ENCODE measurements around the gene KCTD12. TPM values are rescaled to one million over a fixed set of nuclear protein-coding genes. Genes with fewer than 3 reads are reported as not detected.

Gene KCTD12
- polyA plus RNA-seq, 1 donor (not counting 4 experiments of a cell fraction or from before 2014, with no cell fraction given), result 18.9 TPM

DNA sequence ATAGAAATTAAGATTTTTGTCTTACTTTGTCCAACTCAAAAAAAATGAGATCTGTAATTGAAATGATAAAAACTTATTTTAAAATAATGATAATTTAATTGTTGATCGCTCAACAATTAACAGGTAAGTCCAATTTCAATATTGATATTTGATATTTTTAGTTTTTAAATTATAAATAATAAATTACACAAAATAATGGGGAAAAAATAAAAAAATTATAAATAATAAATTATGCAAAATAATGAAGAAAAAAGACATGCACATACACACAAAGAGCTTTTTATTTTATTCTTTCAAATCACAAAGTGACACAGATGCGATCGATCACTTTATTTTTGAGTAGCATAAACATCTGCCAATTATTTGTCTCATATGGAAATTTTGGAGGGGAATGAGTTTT, 40.8 kb downstream of the KCTD12 start:
- Histone ChIP-seq H4K20me1 (ENCODE audit: control insufficient read depth, extremely low read depth, insufficient read depth, low read length) (no peaks in the 10 kb centered on the region), H3K9me1 (ENCODE audit: control insufficient read depth, extremely low read depth, insufficient read depth, low read length) (no peaks in the 10 kb centered on the region), H3K27ac (ENCODE audit: control insufficient read depth, insufficient read depth, low read length) (no peak overlapping the region), H3K9ac (ENCODE audit: control insufficient read depth, extremely low read depth, insufficient read depth, low read length) (no peak overlapping the region), H3K9me3 (ENCODE audit: control insufficient read depth, low read depth, low read length) (no peaks in the 10 kb centered on the region), H3K4me3 (ENCODE audit: control insufficient read depth in 2 of 3, extremely low read depth in 1 of 3, insufficient read depth in 2 of 3, low read depth in 1 of 3, low read length in 3 of 3) (no peak overlapping the region), H3K4me2 (ENCODE audit: control insufficient read depth, extremely low read depth, insufficient read depth, low read depth, low read length) (no peak overlapping the region), H2AFZ (ENCODE audit: control insufficient read depth, low read length) (no peak overlapping the region), H3K79me2 (ENCODE audit: control insufficient read depth, insufficient read depth, low read length) (no peaks in the 10 kb centered on the region), H3K27me3 (ENCODE audit: control insufficient read depth, extremely low read depth, insufficient read depth, low read length) (no peaks in the 10 kb centered on the region), H3K36me3 (ENCODE audit: control insufficient read depth in 2 of 2, extremely low read depth in 1 of 2, insufficient read depth in 2 of 2, low read length in 2 of 2) (no peaks in the 10 kb centered on the region), H3K4me1 (ENCODE audit: control insufficient read depth, extremely low read depth, insufficient read depth, low read length) (no peaks in the 10 kb centered on the region)
- dilution Hi-C loops (cut with MboI; ENCODE audit: extremely low pct_ligation_motif_present, low sequenced_read_pairs), result no loop called here
- FAIRE-seq, result no peak
- no peak for TF ChIP-seq EZH2 (IDR thresholded peaks at IDR 0.05; ENCODE audit: low read length)
- TF ChIP-seq, protein P1, sequence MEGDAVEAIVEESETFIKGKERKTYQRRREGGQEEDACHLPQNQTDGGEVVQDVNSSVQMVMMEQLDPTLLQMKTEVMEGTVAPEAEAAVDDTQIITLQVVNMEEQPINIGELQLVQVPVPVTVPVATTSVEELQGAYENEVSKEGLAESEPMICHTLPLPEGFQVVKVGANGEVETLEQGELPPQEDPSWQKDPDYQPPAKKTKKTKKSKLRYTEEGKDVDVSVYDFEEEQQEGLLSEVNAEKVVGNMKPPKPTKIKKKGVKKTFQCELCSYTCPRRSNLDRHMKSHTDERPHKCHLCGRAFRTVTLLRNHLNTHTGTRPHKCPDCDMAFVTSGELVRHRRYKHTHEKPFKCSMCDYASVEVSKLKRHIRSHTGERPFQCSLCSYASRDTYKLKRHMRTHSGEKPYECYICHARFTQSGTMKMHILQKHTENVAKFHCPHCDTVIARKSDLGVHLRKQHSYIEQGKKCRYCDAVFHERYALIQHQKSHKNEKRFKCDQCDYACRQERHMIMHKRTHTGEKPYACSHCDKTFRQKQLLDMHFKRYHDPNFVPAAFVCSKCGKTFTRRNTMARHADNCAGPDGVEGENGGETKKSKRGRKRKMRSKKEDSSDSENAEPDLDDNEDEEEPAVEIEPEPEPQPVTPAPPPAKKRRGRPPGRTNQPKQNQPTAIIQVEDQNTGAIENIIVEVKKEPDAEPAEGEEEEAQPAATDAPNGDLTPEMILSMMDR (optimal IDR thresholded peaks at IDR 0.05 in 1 of 3, IDR thresholded peaks at IDR 0.05 in 1 of 3, conservative IDR thresholded peaks at IDR 0.05 in 1 of 3; ENCODE audit: extremely low read depth in 1 of 3, insufficient read depth in 2 of 3, low read length in 3 of 3), result no peak
- DNase-seq (ENCODE audit: low read depth, low spot score), result no peak

GRCh38 chr13:76837801-76838200, 48.4 kb downstream of the KCTD12 start:
- Histone ChIP-seq H3K79me2 (ENCODE audit: control insufficient read depth, insufficient read depth, low read length) (no peaks in the 10 kb centered on the region), H3K27me3 (ENCODE audit: control insufficient read depth, extremely low read depth, insufficient read depth, low read length) (no peaks in the 10 kb centered on the region), H3K4me1 (ENCODE audit: control insufficient read depth, extremely low read depth, insufficient read depth, low read length) (no peaks in the 10 kb centered on the region), H3K36me3 (ENCODE audit: control insufficient read depth in 2 of 2, extremely low read depth in 1 of 2, insufficient read depth in 2 of 2, low read length in 2 of 2) (no peaks in the 10 kb centered on the region), H3K4me2 (ENCODE audit: control insufficient read depth, extremely low read depth, insufficient read depth, low read depth, low read length) (no peak overlapping the region), H3K9ac (ENCODE audit: control insufficient read depth, extremely low read depth, insufficient read depth, low read length) (no peak overlapping the region), H4K20me1 (ENCODE audit: control insufficient read depth, extremely low read depth, insufficient read depth, low read length) (no peaks in the 10 kb centered on the region), H3K4me3 (ENCODE audit: control insufficient read depth in 2 of 3, extremely low read depth in 1 of 3, insufficient read depth in 2 of 3, low read depth in 1 of 3, low read length in 3 of 3) (no peak overlapping the region), H3K9me1 (ENCODE audit: control insufficient read depth, extremely low read depth, insufficient read depth, low read length) (no peaks in the 10 kb centered on the region), H3K27ac (ENCODE audit: control insufficient read depth, insufficient read depth, low read length) (no peak overlapping the region), H2AFZ (ENCODE audit: control insufficient read depth, low read length) (no peak overlapping the region), H3K9me3 (ENCODE audit: control insufficient read depth, low read depth, low read length) (no peaks in the 10 kb centered on the region)
- FAIRE-seq, result no peak
- TF ChIP-seq, protein P1 (optimal IDR thresholded peaks at IDR 0.05 in 1 of 3, IDR thresholded peaks at IDR 0.05 in 1 of 3, conservative IDR thresholded peaks at IDR 0.05 in 1 of 3; ENCODE audit: extremely low read depth in 1 of 3, insufficient read depth in 2 of 3, low read length in 3 of 3), result no peak
- no peak for TF ChIP-seq EZH2 (IDR thresholded peaks at IDR 0.05; ENCODE audit: low read length)
- DNase-seq (ENCODE audit: low read depth, low spot score), result no peak
- dilution Hi-C loops (cut with MboI; ENCODE audit: extremely low pct_ligation_motif_present, low sequenced_read_pairs), result no loop called here
